HCT116 (cell line): ENCODE data around the gene TVP23A.

Experiments
- JUND ChIP-seq: IDR thresholded peaks from 2 replicates; pipeline ENCODE4 v1.6.1; 2012
- POLR2A ChIP-seq: IDR thresholded peaks from 2 replicates; pipeline ENCODE4 v1.7.0; 2011; ENCODE audit warnings: borderline replicate concordance; ENCODE audit not compliant: insufficient read depth, insufficient read length; ENCODE audit errors: extremely low read depth
- POLR2AphosphoS5 ChIP-seq: IDR thresholded peaks from 2 replicates; pipeline ENCODE4 v1.6.1; 2011; ENCODE audit warnings: mild to moderate bottlenecking, low read depth, low read length, moderate library complexity
- RAD21 ChIP-seq: IDR thresholded peaks from 2 replicates; pipeline ENCODE4 v1.6.1; 2012; ENCODE audit warnings: low read depth, mild to moderate bottlenecking
- TF ChIP-seq, protein P1 (sequence below): IDR thresholded peaks from 2 replicates; pipeline ENCODE4 v1.6.1; 2012
- TF ChIP-seq, protein P2 (sequence below): IDR thresholded peaks from 2 replicates; pipeline ENCODE4 v1.6.1; 2012
- TF ChIP-seq, protein P3 (sequence below), 3 experiments: fragments of 200-600 bp in 1 of 3; sonication (generic) in 1 of 3; IDR thresholded peaks in 2 of 3; conservative IDR thresholded peaks in 1 of 3; 2 replicates each; pipeline ENCODE4 v1.5.1; 2012 to 2017; ENCODE audit warnings: low read depth in 2 of 3, low read length in 2 of 3, antibody characterized with exemption in 1 of 3, borderline replicate concordance in 1 of 3, control low read depth in 1 of 3, mild to moderate bottlenecking in 1 of 3, mixed read lengths in 1 of 3, mixed run types in 1 of 3, moderate library complexity in 1 of 3; ENCODE audit not compliant: insufficient read depth in 1 of 3

DNA sequence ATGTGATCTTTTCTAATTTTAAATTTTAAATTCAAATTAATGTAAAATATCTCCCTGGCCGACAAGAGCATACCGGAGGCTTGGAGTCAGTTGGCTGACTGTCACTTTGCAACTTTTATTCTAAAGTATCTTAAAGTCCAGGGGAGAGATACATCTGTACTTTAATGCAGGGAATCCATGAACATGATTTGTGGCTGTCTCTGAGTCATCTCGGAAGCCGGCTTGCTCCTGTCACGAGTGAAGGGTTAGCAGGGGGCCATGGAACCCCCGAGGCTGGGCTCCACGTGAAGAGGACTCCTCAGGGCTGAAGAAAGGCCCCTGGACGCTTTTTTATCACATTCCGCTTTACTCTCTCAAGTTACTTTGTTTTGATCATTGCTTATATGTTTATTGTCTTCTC lies 13.3 kb downstream of the TVP23A start:
- TF ChIP-seq, protein P1, sequence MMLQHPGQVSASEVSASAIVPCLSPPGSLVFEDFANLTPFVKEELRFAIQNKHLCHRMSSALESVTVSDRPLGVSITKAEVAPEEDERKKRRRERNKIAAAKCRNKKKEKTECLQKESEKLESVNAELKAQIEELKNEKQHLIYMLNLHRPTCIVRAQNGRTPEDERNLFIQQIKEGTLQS: no peak
- TF ChIP-seq RAD21 (no peak), JUND (no peak), POLR2AphosphoS5 (no peak), POLR2A (no peak)
- TF ChIP-seq, protein P2, sequence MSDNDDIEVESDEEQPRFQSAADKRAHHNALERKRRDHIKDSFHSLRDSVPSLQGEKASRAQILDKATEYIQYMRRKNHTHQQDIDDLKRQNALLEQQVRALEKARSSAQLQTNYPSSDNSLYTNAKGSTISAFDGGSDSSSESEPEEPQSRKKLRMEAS: no peak
- TF ChIP-seq, protein P3, sequence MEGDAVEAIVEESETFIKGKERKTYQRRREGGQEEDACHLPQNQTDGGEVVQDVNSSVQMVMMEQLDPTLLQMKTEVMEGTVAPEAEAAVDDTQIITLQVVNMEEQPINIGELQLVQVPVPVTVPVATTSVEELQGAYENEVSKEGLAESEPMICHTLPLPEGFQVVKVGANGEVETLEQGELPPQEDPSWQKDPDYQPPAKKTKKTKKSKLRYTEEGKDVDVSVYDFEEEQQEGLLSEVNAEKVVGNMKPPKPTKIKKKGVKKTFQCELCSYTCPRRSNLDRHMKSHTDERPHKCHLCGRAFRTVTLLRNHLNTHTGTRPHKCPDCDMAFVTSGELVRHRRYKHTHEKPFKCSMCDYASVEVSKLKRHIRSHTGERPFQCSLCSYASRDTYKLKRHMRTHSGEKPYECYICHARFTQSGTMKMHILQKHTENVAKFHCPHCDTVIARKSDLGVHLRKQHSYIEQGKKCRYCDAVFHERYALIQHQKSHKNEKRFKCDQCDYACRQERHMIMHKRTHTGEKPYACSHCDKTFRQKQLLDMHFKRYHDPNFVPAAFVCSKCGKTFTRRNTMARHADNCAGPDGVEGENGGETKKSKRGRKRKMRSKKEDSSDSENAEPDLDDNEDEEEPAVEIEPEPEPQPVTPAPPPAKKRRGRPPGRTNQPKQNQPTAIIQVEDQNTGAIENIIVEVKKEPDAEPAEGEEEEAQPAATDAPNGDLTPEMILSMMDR (IDR thresholded peaks at IDR 0.05 in 2 of 3, conservative IDR thresholded peaks at IDR 0.05 in 1 of 3; ENCODE audit: borderline replicate concordance in 1 of 3, insufficient read depth in 1 of 3, low read depth in 2 of 3, low read length in 2 of 3): no peak
